Endometrial microvascular endothelial cells (primary cell): ENCODE data around the gene UMPS. TPM values are rescaled to one million over a fixed set of nuclear protein-coding genes. Genes with fewer than 3 reads are reported as not detected.

Experiments used
- in situ Hi-C: cut with HindIII; loops from 2 replicates; pipeline ENCODE4 v1.10.0; 2017; ENCODE audit warnings: low sequenced_read_pairs, low pct_unique_long_range_greater_than_20kb; ENCODE audit errors: inconsistent ontology term
- total RNA-seq: library from RNA; depleted of rRNA; stranded (reverse); fragments of >200 nt; gene quantifications from one replicate; pipeline ENCODE4 v1.2.3, GENCODE V29; 2015; ENCODE audit errors: inconsistent ontology term

Gene UMPS
- 34.5 TPM for total RNA-seq

GRCh38 chr3:124730129-124730940 is at the start of gene UMPS:
Gene UMPS (plus strand): TSS chr3:124730452. CDS start chr3:124730472, 20 bp downstream.
- in situ Hi-C loops = no loop called here

GRCh38 chr3:124680521-124680920 is 49.7 kb upstream of the UMPS start:
- in situ Hi-C loops = no loop called here

- in situ Hi-C loops = no loop called here
Measured at GRCh38 chr3:124682263-124682662, 48.0 kb upstream of the UMPS start.

GRCh38 chr3:124684459-124684858 is 45.8 kb upstream of the UMPS start:
- in situ Hi-C loops = no loop called here

- in situ Hi-C loops = no loop called here
Measured at GRCh38 chr3:124685067-124685466, 45.2 kb upstream of the UMPS start.

GRCh38 chr3:124685481-124685880 is 44.8 kb upstream of the UMPS start:
- in situ Hi-C loops = no loop called here

GRCh38 chr3:124686028-124686670 is 44.1 kb upstream of the UMPS start:
- in situ Hi-C loops = no loop called here

GRCh38 chr3:124688581-124689454 is 41.4 kb upstream of the UMPS start:
- in situ Hi-C loops = no loop called here

- in situ Hi-C loops = no loop called here
Measured at GRCh38 chr3:124691599-124691998, 38.7 kb upstream of the UMPS start.

- in situ Hi-C loops = no loop called here
Measured at GRCh38 chr3:124694486-124694885, 35.8 kb upstream of the UMPS start.

GRCh38 chr3:124695369-124695768 is 34.9 kb upstream of the UMPS start:
- in situ Hi-C loops = no loop called here

- in situ Hi-C loops = no loop called here
Measured at GRCh38 chr3:124696006-124696405, 34.2 kb upstream of the UMPS start.

- in situ Hi-C loops = no loop called here
Measured at GRCh38 chr3:124697302-124697701, 33.0 kb upstream of the UMPS start.

- in situ Hi-C loops = no loop called here
Measured at GRCh38 chr3:124698030-124698770, 32.1 kb upstream of the UMPS start.

- in situ Hi-C loops = no loop called here
Measured at GRCh38 chr3:124699051-124699450, 31.2 kb upstream of the UMPS start.

GRCh38 chr3:124699686-124700396 is 30.4 kb upstream of the UMPS start:
- in situ Hi-C loops = no loop called here

GRCh38 chr3:124700880-124701684 is 29.2 kb upstream of the UMPS start:
- in situ Hi-C loops = no loop called here
